HG02759 (cell line): Measurements from ENCODE around the gene GABRB2.
A peak's percentile ranks its signal among the peaks of the same experiment; 100 is the strongest.
"Not testable (repeated sequence)": the region's sequence is repeated elsewhere in the genome, so short reads cannot be mapped to it uniquely, and the experiment has no call there.

ENCODE experiments used
- ATAC-seq: cut with Tn5 transposase; IDR thresholded peaks from one replicate; pipeline ENCODE4 v1.9.1; 2021; ENCODE audit warnings: mild to moderate bottlenecking, moderate library complexity; ENCODE audit not compliant: unreplicated experiment

GABRB2 gene

GRCh38 chr5:161305601-161306000 lies 240.9 kb downstream of the GABRB2 start:
- no peak for ATAC-seq

GRCh38 chr5:161302559-161302958 lies 244.0 kb downstream of the GABRB2 start:
- no peak for ATAC-seq

- ATAC-seq: no peak
These were observed 244.9 kb downstream of the GABRB2 start for GRCh38 chr5:161301586-161301985.

- ATAC-seq: peak; percentile 88
These were observed 247.5 kb downstream of the GABRB2 start for GRCh38 chr5:161299053-161299452.

GRCh38 chr5:161297388-161297787 lies 249.1 kb downstream of the GABRB2 start:
- ATAC-seq: not testable (repeated sequence)

- ATAC-seq: no peak
These were observed 250.7 kb downstream of the GABRB2 start for GRCh38 chr5:161295721-161296250.

- ATAC-seq: no peak
These were observed 258.5 kb downstream of the GABRB2 start for GRCh38 chr5:161288071-161288470.

- no peak for ATAC-seq
These were observed 259.1 kb downstream of the GABRB2 start for GRCh38 chr5:161287436-161287835.

- peak; percentile 95 for ATAC-seq
These were observed 260.4 kb downstream of the GABRB2 start for GRCh38 chr5:161286066-161286655.

- no peak for ATAC-seq
These were observed 262.1 kb downstream of the GABRB2 start for GRCh38 chr5:161284445-161284844.

GRCh38 chr5:161283296-161283695 lies 263.2 kb downstream of the GABRB2 start:
- ATAC-seq: no peak

- ATAC-seq: peak; percentile 75
These were observed 267.5 kb downstream of the GABRB2 start for GRCh38 chr5:161278739-161279660.

GRCh38 chr5:161277011-161277410 lies 269.5 kb downstream of the GABRB2 start:
- no peak for ATAC-seq

- no peak for ATAC-seq
These were observed 271.6 kb downstream of the GABRB2 start for GRCh38 chr5:161274951-161275350.

- no peak for ATAC-seq
These were observed 273.1 kb downstream of the GABRB2 start for GRCh38 chr5:161273410-161273809.

GRCh38 chr5:161271816-161272215 lies 274.7 kb downstream of the GABRB2 start:
- ATAC-seq: no peak

GRCh38 chr5:161269125-161269524 lies 277.4 kb downstream of the GABRB2 start:
- no peak for ATAC-seq

GRCh38 chr5:161266954-161267353 lies 279.6 kb downstream of the GABRB2 start:
- no peak for ATAC-seq

- ATAC-seq: no peak
These were observed 281.5 kb downstream of the GABRB2 start for GRCh38 chr5:161265006-161265405.

GRCh38 chr5:161263191-161263590 lies 283.3 kb downstream of the GABRB2 start:
- no peak for ATAC-seq

GRCh38 chr5:161261668-161262323 lies 284.7 kb downstream of the GABRB2 start:
- ATAC-seq: peak; percentile 60
